HG03280 (cell line): ENCODE measurements around the gene UBE2G1.

Experiments used
- ATAC-seq: cut with Tn5 transposase; IDR thresholded peaks from one replicate; pipeline ENCODE4 v1.9.1; 2021; ENCODE audit warnings: mild to moderate bottlenecking, moderate library complexity; ENCODE audit not compliant: unreplicated experiment

UBE2G1 gene

GRCh38 chr17:4309897-4310296 lies 56.6 kb downstream of the UBE2G1 start:
- ATAC-seq, result no peak

DNA sequence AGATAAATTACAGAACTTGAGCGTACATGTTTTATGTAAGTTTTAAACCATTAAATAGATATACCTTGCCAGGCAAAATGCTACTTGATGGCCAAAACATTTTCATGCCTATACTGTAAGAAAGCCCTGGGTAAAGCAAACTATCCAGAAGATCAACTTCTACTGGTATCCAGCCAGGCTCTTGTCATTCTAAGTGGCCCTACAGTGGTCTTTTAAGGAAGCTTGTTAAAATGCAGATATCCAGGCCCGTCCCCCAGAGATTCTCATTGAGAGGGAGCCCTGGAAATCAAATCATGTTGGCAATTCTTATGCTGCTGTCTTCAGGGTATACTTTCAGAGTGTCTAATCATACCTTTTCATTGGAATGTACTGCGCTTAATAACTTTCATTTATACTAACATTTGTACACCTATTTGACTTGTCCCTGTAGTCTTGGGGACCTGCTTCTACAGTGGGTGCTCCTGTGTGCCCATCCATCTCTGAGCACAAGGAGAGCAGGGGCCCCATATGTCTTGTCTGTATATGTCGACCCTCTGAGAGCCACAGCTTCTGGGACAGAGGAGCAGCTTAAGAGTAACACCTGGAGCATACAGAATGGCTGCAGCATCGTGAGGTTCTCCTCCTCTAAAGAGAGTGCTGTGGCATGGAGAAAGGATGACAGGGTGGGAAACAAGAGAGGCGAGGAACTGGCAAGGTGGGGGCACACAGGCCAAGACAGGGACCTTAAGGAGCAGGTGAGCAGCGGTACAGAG lies 59.1 kb downstream of the UBE2G1 start:
- ATAC-seq, result no peak

DNA sequence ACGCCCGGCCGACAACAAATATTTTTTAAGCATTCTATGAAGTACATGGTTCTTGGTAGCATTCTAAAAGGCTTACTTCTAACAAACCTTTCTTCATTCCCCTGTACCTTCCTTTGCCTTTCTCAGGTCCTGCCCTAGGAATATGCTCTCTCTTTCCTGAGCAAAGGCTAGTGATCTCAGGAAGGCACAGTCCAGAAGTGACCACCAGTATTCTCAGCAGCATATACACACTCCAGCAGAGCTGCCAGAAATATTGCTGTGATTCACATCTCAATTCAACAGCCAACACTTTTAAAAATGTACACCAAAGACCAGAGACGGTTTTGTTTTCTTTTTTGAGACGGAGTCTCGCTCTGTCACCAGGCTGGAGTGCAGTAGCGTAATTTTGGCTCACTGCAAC lies 61.3 kb downstream of the UBE2G1 start:
- ATAC-seq, result no peak

- ATAC-seq, result no peak
Observed at GRCh38 chr17:4304417-4305027, 62.0 kb downstream of the UBE2G1 start.

GRCh38 chr17:4301066-4301465 lies 65.4 kb downstream of the UBE2G1 start:
- ATAC-seq, result no peak

GRCh38 chr17:4297351-4297750 lies 69.1 kb downstream of the UBE2G1 start:
- ATAC-seq, result no peak

- ATAC-seq, result no peak
Observed at GRCh38 chr17:4295686-4296085, 70.8 kb downstream of the UBE2G1 start.

- no peak for ATAC-seq
Observed at GRCh38 chr17:4293572-4293971, 72.9 kb downstream of the UBE2G1 start.

GRCh38 chr17:4287710-4288109 lies 78.8 kb downstream of the UBE2G1 start:
- ATAC-seq, result no peak

- ATAC-seq, result no peak
Observed at GRCh38 chr17:4276514-4276913, 90.0 kb downstream of the UBE2G1 start.

DNA sequence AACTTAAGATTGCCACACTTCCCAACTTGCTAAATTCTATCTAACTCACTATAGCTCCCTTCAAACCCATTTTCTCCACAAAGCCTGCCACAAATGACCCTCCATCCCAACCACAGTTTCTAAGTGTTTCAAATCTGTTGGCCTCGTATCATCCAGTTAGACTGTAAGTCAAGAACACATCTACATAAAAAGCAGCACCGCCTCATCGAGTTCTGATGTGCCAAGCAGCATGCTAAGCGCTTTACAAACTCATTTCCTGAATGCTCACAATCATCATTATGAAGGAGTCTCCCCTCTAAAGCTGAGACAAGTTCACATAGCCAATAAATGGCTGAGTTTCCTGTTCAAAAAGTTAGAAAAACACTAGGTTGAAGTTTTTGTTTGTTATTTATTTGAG lies 93.5 kb downstream of the UBE2G1 start:
- ATAC-seq, result no peak

DNA sequence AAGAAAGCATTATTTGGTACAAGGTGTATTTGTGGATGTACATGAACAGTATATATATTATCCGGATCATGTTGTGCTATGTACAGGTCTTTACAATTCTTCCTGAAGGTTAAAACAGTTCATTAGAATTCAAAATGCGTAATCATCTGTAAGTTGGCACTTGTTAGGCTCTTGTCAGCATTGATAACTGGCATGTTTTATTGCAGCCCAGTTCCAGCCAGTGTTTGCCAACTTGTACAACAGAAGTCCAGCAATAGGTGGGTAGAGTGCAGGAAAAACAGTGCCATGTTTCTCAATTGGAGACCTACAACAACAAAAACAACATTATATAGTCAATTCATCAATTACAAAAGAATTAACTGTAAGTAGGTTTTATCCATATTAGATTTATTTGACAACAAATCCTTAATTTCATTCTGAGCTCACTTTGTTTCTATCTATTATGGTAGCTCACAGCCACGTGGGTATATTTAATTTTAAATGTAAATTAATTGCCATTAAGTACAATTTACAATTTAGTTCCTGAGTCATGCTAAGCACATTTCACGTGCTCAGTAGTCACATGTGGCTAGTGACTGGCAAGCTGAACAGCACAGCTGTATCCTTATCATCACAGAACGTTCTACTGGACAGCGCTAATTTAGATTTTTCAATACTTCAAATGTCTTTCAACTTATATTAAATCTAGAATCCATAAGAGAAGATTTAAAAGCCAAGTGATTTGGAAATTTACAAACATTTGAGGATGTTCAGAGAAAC lies 94.1 kb downstream of the UBE2G1 start:
- ATAC-seq, result no peak

GRCh38 chr17:4270736-4271135 lies 95.7 kb downstream of the UBE2G1 start:
- ATAC-seq, result no peak

- no peak for ATAC-seq
Observed at GRCh38 chr17:4269915-4270314, 96.6 kb downstream of the UBE2G1 start.

DNA sequence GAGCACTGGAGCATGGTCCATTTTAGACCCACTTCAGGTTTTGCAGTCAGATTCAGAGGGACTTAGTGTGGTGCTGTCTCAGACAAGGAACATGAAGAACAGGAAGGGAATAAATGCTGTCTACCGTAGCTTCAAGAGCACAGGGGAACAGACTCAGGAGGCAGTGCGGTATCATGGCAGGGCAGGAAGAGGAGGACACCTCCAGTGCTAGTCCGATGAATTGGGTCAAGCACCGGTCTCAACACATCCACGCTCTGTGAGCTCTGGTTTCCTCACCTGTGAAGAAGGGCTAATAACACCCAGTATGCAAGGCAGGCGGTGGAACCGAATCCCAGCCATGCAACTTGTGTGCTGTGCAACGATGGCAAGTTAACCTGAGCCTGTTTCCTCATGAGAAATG lies 99.1 kb downstream of the UBE2G1 start:
- ATAC-seq, result no peak

DNA sequence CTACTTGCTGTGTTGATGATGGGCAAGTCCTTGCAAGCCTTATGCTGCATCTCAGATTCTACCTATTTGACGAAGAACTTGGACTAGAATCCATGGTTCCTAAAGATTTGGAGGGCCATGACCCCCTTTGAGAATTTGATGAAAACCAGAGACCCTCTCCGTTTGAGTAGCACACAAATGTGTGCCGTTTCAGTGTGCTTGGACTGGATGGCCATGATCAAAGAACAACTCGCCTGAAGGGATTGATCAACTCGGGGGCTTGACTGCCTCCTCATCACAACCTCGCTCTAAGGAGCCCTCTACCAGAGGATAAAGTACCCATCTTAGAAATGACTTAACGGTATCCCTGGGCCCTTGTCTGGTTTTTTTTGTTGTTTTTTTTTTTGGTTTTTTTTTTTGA lies 99.9 kb downstream of the UBE2G1 start:
- ATAC-seq, result no peak

DNA sequence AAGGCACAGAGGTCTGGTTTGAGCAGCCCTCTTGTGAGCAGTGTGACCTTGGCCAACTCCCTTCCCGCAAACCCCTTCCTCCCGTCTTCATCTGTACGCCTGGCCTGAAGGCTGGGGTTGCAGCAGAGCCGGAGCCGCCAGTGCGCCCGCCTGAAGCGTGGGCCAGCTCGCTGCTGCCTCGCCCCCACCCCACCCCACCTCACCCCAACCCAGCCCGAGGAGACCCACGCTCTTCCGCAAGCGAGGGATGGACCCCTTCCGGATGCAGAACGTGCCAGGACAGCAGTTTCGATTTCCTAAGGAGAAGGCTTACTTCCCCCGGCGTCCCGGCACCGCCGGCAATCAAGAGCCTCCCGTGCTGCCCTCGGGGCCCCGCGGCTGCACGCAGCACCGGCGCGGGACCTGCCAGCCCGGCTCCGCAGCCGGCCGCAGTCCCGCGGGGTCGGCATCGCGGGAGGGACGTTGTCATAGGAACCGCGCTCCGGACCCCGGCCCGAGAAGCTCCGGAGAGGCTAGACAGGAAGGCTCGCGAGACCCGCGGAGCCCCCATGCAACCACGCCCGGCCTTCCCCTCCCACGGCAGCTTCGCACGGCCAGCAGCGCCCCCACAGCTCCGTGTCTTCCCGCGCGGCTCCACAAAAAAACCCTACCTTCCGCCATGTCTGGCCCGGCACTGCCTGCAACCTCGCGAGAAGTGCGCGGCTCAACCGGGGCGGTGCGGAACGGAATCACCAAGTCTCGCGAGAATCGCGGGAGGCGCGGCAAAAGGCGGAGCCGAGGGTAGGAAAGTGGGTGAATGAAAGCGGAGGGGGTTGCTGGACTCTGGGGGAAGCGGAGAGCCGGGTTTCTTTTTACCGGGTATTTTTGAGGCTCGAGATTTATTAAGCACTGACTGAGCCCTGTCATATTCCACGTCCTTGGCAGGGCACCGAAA lies 102.9 kb downstream of the UBE2G1 start, which contains the start of gene ANKFY1:
Gene ANKFY1 (minus strand): TSS at position 698 of the 934 bp plus-strand sequence. CDS start 38 bp downstream, at position 660.
- ATAC-seq, result peak; percentile 95

GRCh38 chr17:4262703-4263102 lies 103.8 kb downstream of the UBE2G1 start:
- ATAC-seq, result no peak

DNA sequence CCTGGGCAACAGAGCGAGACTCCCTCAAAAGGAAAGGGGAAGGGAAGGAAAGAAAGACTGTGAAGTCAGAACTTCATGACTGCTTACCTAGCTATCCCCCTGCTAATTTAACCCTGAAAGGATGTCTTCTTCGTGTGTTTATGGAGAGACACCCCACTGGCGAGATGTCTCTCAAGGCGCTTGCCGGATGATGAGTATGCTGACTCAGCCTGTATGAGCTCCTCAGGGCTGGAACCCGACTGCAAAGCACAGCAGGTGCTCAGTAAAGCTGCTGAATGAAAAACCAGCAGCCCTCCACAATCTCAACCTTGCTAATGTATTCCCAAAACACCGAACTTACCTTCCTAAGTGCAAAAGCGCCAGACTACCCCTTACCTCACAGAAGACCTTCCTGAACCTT lies 105.0 kb downstream of the UBE2G1 start:
- ATAC-seq, result no peak

- ATAC-seq, result no peak
Observed at GRCh38 chr17:4258867-4259266, 107.6 kb downstream of the UBE2G1 start.

- ATAC-seq, result no peak
Observed at GRCh38 chr17:4256952-4257351, 109.5 kb downstream of the UBE2G1 start.
